Left lung (tissue), 10 donors: ENCODE results near the gene APEH. TPM values are rescaled to one million over a fixed set of nuclear protein-coding genes. Genes with fewer than 3 reads are reported as not detected.
A peak's percentile ranks its signal among the peaks of the same experiment; 100 is the strongest.

Experiments used
- ATAC-seq: fragments of 200-7000 bp; cut with Tn5 transposase; one replicate; pipeline ENCODE4 v1.9.1; 2020; ENCODE audit warnings: moderate library complexity
- DNase-seq, 4 donors: peaks; one replicate each; pipeline ENCODE4 v3.0.0-alpha.2; 2013 to 2020
- H3K27ac ChIP-seq, 2 donors: fragments of 200-600 bp; sonication (generic) in 1 of 2; one replicate each; pipeline versions ENCODE4 v1.5.0 to v1.8.0; 2020 to 2021
- H3K27me3 ChIP-seq, 2 donors: fragments of 200-600 bp; sonication (generic) in 1 of 2; one replicate each; pipeline versions ENCODE4 v1.5.0 to v1.8.0; 2020 to 2021
- H3K36me3 ChIP-seq, 2 donors: fragments of 200-600 bp; sonication (generic) in 1 of 2; one replicate each; pipeline versions ENCODE4 v1.5.0 to v1.8.0; 2020 to 2021
- H3K4me1 ChIP-seq, 2 donors: fragments of 200-600 bp; one replicate each; pipeline ENCODE4 v1.8.0; 2021
- H3K4me3 ChIP-seq, 2 donors: fragments of 200-600 bp; sonication (generic) in 1 of 2; one replicate each; pipeline versions ENCODE4 v1.5.0 to v1.8.0; 2020 to 2021; ENCODE audit warnings: mild to moderate bottlenecking in 1 of 2
- H3K9me3 ChIP-seq, 2 donors: fragments of 200-600 bp; sonication (generic) in 1 of 2; one replicate each; pipeline versions ENCODE4 v1.5.0 to v1.8.0; 2020 to 2021
- intact Hi-C, 2 donors: fragments of 100-400 bp; cut with DNase I; formaldehyde crosslinking; loops; one replicate each; pipeline versions ENCODE4 v1.11.2 to v1.14.2; 2022
- polyA plus RNA-seq, 6 donors: library from polyadenylated mRNA; unstranded; fragments of 120-200 nt; gene quantifications; one replicate each; pipeline ENCODE4 v1.2.1, GENCODE V29; 2013; ENCODE audit not compliant: insufficient read length in 6 of 6
- total RNA-seq, 2 donors: library from RNA; stranded (reverse); fragmentation: NEBNext Ultra II Directional; extraction: Animal tissue kit (Norgen Biotek cat#: 25700); gene quantifications; one replicate each; pipeline ENCODE4 v1.2.1, GENCODE V29; 2021
- TF ChIP-seq, protein P1 (sequence below), 2 donors: fragments of 200-600 bp; sonication (generic) in 1 of 2; IDR thresholded peaks; one replicate each; pipeline versions ENCODE4 v1.5.0 to v1.8.0; 2021; ENCODE audit warnings: antibody characterized with exemption in 2 of 2
- donor health status: DM: no; HTN: yes; CAD: no.
- donor health status: DM: no; HTN: no; CAD: no.

Gene APEH
- total and polyA plus RNA-seq, 8 donors = 88.6 to 122 (median 105) TPM

DNA sequence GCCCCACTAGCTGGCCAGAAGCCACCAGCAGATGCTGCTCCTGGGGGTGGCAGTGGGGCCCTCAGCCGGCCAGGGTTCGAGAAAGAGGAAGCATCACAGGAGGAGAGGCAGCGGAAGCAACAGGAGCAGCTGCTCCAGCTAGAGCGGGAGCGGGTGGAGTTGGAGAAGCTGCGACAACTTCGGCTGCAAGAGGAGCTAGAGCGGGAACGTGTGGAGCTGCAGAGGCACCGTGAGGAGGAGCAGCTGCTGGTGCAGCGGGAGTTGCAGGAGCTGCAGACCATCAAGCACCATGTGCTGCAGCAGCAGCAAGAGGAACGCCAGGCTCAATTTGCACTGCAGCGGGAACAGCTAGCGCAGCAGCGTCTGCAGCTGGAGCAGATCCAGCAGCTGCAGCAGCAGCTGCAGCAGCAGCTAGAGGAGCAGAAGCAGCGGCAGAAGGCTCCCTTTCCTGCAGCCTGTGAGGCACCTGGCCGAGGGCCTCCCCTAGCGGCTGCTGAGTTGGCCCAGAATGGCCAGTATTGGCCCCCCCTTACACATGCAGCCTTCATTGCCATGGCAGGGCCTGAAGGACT lies 17.5 kb upstream of the APEH start:
- intact Hi-C loops = no loop called here
- peak in 1 of 4 donors; percentile 42 for DNase-seq

DNA sequence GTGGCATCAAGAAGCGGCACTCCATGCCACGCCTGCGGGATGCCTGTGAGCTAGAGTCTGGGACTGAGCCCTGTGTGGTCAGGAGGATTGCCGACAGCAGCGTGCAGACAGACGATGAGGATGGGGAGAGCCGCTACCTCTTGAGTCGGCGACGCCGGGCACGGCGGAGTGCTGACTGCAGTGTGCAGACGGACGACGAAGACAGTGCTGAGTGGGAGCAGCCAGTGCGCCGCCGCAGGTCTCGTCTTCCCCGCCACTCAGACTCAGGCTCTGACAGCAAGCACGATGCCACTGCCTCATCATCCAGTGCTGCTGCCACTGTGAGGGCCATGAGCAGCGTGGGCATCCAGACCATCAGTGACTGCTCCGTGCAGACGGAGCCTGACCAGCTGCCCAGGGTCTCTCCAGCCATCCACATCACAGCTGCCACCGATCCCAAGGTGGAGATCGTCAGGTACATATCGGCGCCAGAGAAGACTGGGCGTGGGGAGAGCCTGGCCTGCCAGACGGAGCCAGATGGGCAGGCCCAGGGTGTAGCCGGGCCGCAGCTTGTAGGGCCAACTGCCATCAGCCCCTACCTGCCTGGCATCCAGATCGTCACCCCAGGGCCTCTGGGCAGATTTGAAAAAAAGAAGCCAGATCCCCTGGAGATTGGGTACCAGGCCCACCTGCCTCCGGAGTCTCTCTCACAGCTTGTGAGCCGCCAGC lies 16.8 kb upstream of the APEH start:
- intact Hi-C loops = no loop called here
- no peaks in the 10 kb centered on the region for H3K9me3 ChIP-seq
- ATAC-seq = no peak

More for the DNA sequence above, 17.5 kb upstream of the APEH start:
- H3K4me3 ChIP-seq = no peak overlapping the region
- H3K4me1 ChIP-seq = no peaks in the 10 kb centered on the region
- H3K27me3 ChIP-seq = no peaks in the 10 kb centered on the region
- ATAC-seq = no peak
- TF ChIP-seq, protein P1, sequence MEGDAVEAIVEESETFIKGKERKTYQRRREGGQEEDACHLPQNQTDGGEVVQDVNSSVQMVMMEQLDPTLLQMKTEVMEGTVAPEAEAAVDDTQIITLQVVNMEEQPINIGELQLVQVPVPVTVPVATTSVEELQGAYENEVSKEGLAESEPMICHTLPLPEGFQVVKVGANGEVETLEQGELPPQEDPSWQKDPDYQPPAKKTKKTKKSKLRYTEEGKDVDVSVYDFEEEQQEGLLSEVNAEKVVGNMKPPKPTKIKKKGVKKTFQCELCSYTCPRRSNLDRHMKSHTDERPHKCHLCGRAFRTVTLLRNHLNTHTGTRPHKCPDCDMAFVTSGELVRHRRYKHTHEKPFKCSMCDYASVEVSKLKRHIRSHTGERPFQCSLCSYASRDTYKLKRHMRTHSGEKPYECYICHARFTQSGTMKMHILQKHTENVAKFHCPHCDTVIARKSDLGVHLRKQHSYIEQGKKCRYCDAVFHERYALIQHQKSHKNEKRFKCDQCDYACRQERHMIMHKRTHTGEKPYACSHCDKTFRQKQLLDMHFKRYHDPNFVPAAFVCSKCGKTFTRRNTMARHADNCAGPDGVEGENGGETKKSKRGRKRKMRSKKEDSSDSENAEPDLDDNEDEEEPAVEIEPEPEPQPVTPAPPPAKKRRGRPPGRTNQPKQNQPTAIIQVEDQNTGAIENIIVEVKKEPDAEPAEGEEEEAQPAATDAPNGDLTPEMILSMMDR (IDR thresholded peaks at IDR 0.05) = no peak
- no peaks in the 10 kb centered on the region for H3K9me3 ChIP-seq
- no peak overlapping the region for H3K27ac ChIP-seq
- H3K36me3 ChIP-seq = no peaks in the 10 kb centered on the region

DNA sequence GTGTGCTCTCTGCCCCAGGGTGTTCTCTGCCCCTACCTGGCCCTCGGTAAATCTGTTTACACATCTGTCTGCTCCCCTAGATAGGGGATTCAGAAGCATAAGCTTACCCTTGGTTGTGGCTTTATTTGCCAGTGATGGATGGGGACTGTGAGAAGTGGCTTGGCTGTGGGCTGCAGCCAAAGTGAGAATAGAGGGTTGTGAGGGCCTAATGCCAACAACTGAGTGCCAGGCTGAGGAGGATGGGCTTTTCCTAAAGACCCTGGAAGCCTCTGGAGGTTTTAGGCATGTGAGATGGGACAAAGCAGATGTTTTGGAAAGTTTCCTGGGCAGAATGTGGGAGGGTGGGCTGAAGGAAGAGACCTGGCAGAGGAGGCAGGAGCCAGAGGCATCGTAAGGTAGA lies 15.4 kb upstream of the APEH start:
- Histone ChIP-seq H3K36me3 (no peaks in the 10 kb centered on the region), H3K4me3 (no peak overlapping the region), H3K9me3 (no peaks in the 10 kb centered on the region), H3K4me1 (no peaks in the 10 kb centered on the region), H3K27me3 (no peaks in the 10 kb centered on the region), H3K27ac (no peak overlapping the region)
- DNase-seq (no peak), ATAC-seq (no peak)
- intact Hi-C loops = no loop called here
- TF ChIP-seq, protein P1 (IDR thresholded peaks at IDR 0.05) = no peak

More for the DNA sequence above, 16.8 kb upstream of the APEH start:
- Histone ChIP-seq H3K36me3 (no peaks in the 10 kb centered on the region), H3K27me3 (no peaks in the 10 kb centered on the region), H3K27ac (no peak overlapping the region), H3K4me1 (no peaks in the 10 kb centered on the region), H3K4me3 (no peak overlapping the region)
- TF ChIP-seq, protein P1 (IDR thresholded peaks at IDR 0.05) = no peak
- DNase-seq = no peak

DNA sequence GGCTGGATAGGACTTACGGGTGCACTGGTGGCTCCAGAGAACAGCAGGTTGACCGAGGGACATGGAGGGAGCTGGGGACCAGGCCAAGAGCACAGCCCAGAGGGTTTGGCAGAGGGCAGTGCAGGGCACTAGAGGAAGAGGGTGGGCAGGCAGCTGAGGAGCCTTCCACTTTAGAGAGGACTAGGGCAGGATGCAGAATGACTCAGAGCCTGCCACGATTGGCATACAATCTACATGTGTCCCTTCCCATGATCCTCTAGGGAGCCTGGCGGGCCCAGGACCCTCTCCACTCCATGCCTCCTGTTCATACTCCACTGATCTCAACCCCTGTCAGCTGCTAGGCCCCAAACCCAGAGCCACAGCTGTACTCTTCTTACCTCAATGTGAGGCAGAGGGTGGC lies 14.4 kb upstream of the APEH start:
- Histone ChIP-seq H3K4me3 (no peak overlapping the region), H3K27ac (no peak overlapping the region), H3K36me3 (no peaks in the 10 kb centered on the region), H3K9me3 (no peaks in the 10 kb centered on the region), H3K4me1 (no peaks in the 10 kb centered on the region), H3K27me3 (no peaks in the 10 kb centered on the region)
- TF ChIP-seq, protein P1 (IDR thresholded peaks at IDR 0.05) = no peak
- intact Hi-C loops = no loop called here
- DNase-seq (no peak), ATAC-seq (no peak)

DNA sequence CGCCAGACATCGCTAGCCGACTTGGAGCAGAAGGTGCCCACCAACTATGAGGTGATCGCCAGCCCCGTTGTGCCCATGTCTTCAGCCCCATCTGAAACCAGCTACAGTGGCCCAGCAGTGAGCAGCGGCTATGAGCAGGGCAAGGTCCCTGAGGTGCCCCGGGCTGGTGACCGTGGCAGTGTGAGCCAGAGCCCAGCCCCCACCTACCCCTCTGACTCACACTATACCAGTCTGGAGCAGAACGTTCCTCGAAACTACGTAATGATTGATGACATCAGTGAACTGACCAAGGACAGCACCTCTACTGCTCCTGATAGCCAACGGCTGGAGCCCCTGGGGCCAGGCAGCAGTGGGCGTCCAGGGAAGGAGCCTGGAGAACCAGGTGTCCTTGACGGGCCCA lies 12.9 kb upstream of the APEH start:
- intact Hi-C loops = no loop called here
- Histone ChIP-seq H3K27me3 (no peaks in the 10 kb centered on the region), H3K27ac (no peak overlapping the region), H3K9me3 (no peaks in the 10 kb centered on the region), H3K4me3 (no peak overlapping the region), H3K4me1 (no peaks in the 10 kb centered on the region), H3K36me3 (no peaks in the 10 kb centered on the region)
- ATAC-seq (no peak), DNase-seq (no peak)
- TF ChIP-seq, protein P1 (IDR thresholded peaks at IDR 0.05) = no peak
